Naive B cell (primary cell): Measurements from ENCODE around the gene SULT4A1. TPM values are rescaled to one million over a fixed set of nuclear protein-coding genes. Genes with fewer than 3 reads are reported as not detected.
"Not testable (repeated sequence)": the region's sequence is repeated elsewhere in the genome, so short reads cannot be mapped to it uniquely, and the experiment has no call there.

ENCODE experiments used
- ATAC-seq, 2 donors: fragments of 150-1000 bp; cut with Tn5 transposase; 2 replicates each; pipeline ENCODE4 v1.10.0; 2021; ENCODE audit warnings: low read depth in 2 of 2, mild to moderate bottlenecking in 2 of 2, moderate library complexity in 2 of 2
- DNase-seq: peaks from one replicate; pipeline ENCODE4 v3.0.0; 2022
- H3K27ac Mint-ChIP-seq, 6 donors: one replicate each; pipeline ENCODE4 v1.8.0; 2020 to 2022; ENCODE audit warnings: mild to moderate bottlenecking in 6 of 6, mixed read lengths in 6 of 6, moderate library complexity in 5 of 6, inconsistent platforms in 2 of 6
- H3K27me3 Mint-ChIP-seq, 3 donors: one replicate each; pipeline ENCODE4 v1.8.0; 2021 to 2022; ENCODE audit warnings: mixed read lengths in 3 of 3, mild to moderate bottlenecking in 1 of 3
- H3K36me3 Mint-ChIP-seq, 2 donors: one replicate each; pipeline ENCODE4 v1.8.0; 2020 to 2022; ENCODE audit warnings: mixed read lengths in 2 of 2, inconsistent platforms in 1 of 2, mild to moderate bottlenecking in 1 of 2
- H3K4me1 Mint-ChIP-seq, 3 donors: one replicate each; pipeline ENCODE4 v1.8.0; 2020 to 2022; ENCODE audit warnings: mixed read lengths in 3 of 3, inconsistent platforms in 1 of 3, mild to moderate bottlenecking in 1 of 3, moderate library complexity in 1 of 3
- H3K4me3 Mint-ChIP-seq, 8 donors: one replicate each; pipeline ENCODE4 v1.8.0; 2020 to 2022; ENCODE audit warnings: mild to moderate bottlenecking in 8 of 8, mixed read lengths in 8 of 8, moderate library complexity in 8 of 8, inconsistent platforms in 2 of 8
- H3K9me3 Mint-ChIP-seq, 7 donors: one replicate each; pipeline ENCODE4 v1.8.0; 2020 to 2022; ENCODE audit warnings: mixed read lengths in 7 of 7, mild to moderate bottlenecking in 5 of 7, inconsistent platforms in 2 of 7, moderate library complexity in 1 of 7
- polyA plus RNA-seq, 6 donors: library from polyadenylated mRNA; unstranded; fragments of 300-500 nt; fragmentation: Illumina TruSeq; gene quantifications; one replicate each; pipeline ENCODE4 v1.2.3, GENCODE V29; 2021; ENCODE audit warnings: low read depth in 6 of 6

The SULT4A1 gene
- polyA plus RNA-seq, 6 donors from 2014 or later, result not detected

- ATAC-seq (no peak), DNase-seq (no peak)
- peak overlapping the region in 1 of 6 donors; percentile 33 for H3K27ac Mint-ChIP-seq
- H3K27me3 Mint-ChIP-seq, result peaks cover 14 to 57% (median 49%) of the 10 kb centered on the region in 3 donors
- H3K9me3 Mint-ChIP-seq, result peaks cover 0 to 6% (median 3%) of the 10 kb centered on the region in 7 donors
- H3K36me3 Mint-ChIP-seq, result no peaks in the 10 kb centered on the region
- peaks cover 4 to 6% (median 5%) of the 10 kb centered on the region in 3 donors for H3K4me1 Mint-ChIP-seq
- H3K4me3 Mint-ChIP-seq, result no peak overlapping the region
Observed at GRCh38 chr22:43883719-43884415, 21.6 kb upstream of the SULT4A1 start.

GRCh38 chr22:43883012-43883661 lies 20.8 kb upstream of the SULT4A1 start:
- Mint-ChIP-seq H3K36me3 (no peaks in the 10 kb centered on the region), H3K27ac (no peak overlapping the region), H3K4me1 (peaks cover 4 to 6% (median 5%) of the 10 kb centered on the region in 3 donors), H3K9me3 (peaks cover 0 to 6% (median 2%) of the 10 kb centered on the region in 7 donors), H3K27me3 (peaks cover 18 to 57% (median 48%) of the 10 kb centered on the region in 3 donors), H3K4me3 (no peak overlapping the region)
- ATAC-seq, result peak; percentile 41 to 47
- DNase-seq, result peak; percentile 29

- H3K9me3 Mint-ChIP-seq, result peaks cover 0 to 6% (median 0%) of the 10 kb centered on the region in 7 donors
- H3K36me3 Mint-ChIP-seq, result no peaks in the 10 kb centered on the region
- H3K4me1 Mint-ChIP-seq, result peaks cover 4 to 6% (median 5%) of the 10 kb centered on the region in 3 donors
- peak overlapping the region in 1 of 6 donors; percentile 12 for H3K27ac Mint-ChIP-seq
- ATAC-seq, result no peak
- no peak for DNase-seq
- H3K27me3 Mint-ChIP-seq, result peaks cover 19 to 52% (median 46%) of the 10 kb centered on the region in 3 donors
- peak overlapping the region in 1 of 8 donors; percentile 15 for H3K4me3 Mint-ChIP-seq
Observed at GRCh38 chr22:43882122-43882767, 19.9 kb upstream of the SULT4A1 start.

- DNase-seq (no peak), ATAC-seq (no peak)
- Mint-ChIP-seq H3K4me1 (peaks cover 4 to 6% (median 5%) of the 10 kb centered on the region in 3 donors), H3K27ac (no peak overlapping the region), H3K36me3 (no peaks in the 10 kb centered on the region), H3K4me3 (no peak overlapping the region), H3K27me3 (peaks cover 25 to 52% (median 43%) of the 10 kb centered on the region in 3 donors), H3K9me3 (peaks cover 0 to 6% (median 0%) of the 10 kb centered on the region in 7 donors)
Observed at GRCh38 chr22:43881091-43882061, 19.1 kb upstream of the SULT4A1 start.

- no peak for ATAC-seq
- Mint-ChIP-seq H3K36me3 (no peaks in the 10 kb centered on the region), H3K4me3 (no peak overlapping the region), H3K4me1 (peaks cover 3 to 4% (median 4%) of the 10 kb centered on the region in 3 donors), H3K9me3 (peaks cover 0 to 4% (median 0%) of the 10 kb centered on the region in 7 donors), H3K27ac (no peak overlapping the region), H3K27me3 (peaks cover 28 to 52% (median 44%) of the 10 kb centered on the region in 3 donors)
- DNase-seq, result no peak
Observed at GRCh38 chr22:43880541-43880991, 18.3 kb upstream of the SULT4A1 start.

GRCh38 chr22:43879901-43880540 lies 17.7 kb upstream of the SULT4A1 start:
- DNase-seq (no peak), ATAC-seq (no peak)
- H3K4me3 Mint-ChIP-seq, result no peak overlapping the region
- H3K36me3 Mint-ChIP-seq, result no peaks in the 10 kb centered on the region
- H3K4me1 Mint-ChIP-seq, result peaks cover 0 to 2% (median 0%) of the 10 kb centered on the region in 3 donors
- H3K27me3 Mint-ChIP-seq, result peaks cover 27 to 52% (median 45%) of the 10 kb centered on the region in 3 donors
- no peak overlapping the region for H3K27ac Mint-ChIP-seq
- peaks cover 0 to 5% (median 0%) of the 10 kb centered on the region in 7 donors for H3K9me3 Mint-ChIP-seq

GRCh38 chr22:43878831-43879550 lies 16.7 kb upstream of the SULT4A1 start:
- peaks cover 0 to 2% (median 0%) of the 10 kb centered on the region in 3 donors for H3K4me1 Mint-ChIP-seq
- no peak for ATAC-seq

GRCh38 chr22:43878079-43878795 lies 15.9 kb upstream of the SULT4A1 start:
- Mint-ChIP-seq H3K4me1 (peaks cover 0 to 2% (median 0%) of the 10 kb centered on the region in 3 donors), H3K27ac (peak overlapping the region in 1 of 6 donors; percentile 12), H3K27me3 (peaks cover 40 to 66% (median 63%) of the 10 kb centered on the region in 3 donors), H3K4me3 (peak overlapping the region in 1 of 8 donors; percentile 25), H3K9me3 (peaks cover 0 to 6% (median 0%) of the 10 kb centered on the region in 7 donors), H3K36me3 (no peaks in the 10 kb centered on the region)
- no peak for DNase-seq
- no peak for ATAC-seq

More at GRCh38 chr22:43878831-43879550, 16.7 kb upstream of the SULT4A1 start:
- Mint-ChIP-seq H3K27ac (peak overlapping the region in 1 of 6 donors; percentile 15), H3K4me3 (no peak overlapping the region), H3K9me3 (peaks cover 0 to 6% (median 0%) of the 10 kb centered on the region in 7 donors), H3K36me3 (no peaks in the 10 kb centered on the region), H3K27me3 (peaks cover 33 to 60% (median 55%) of the 10 kb centered on the region in 3 donors)
- no peak for DNase-seq

- H3K9me3 Mint-ChIP-seq, result peaks cover 0 to 8% (median 3%) of the 10 kb centered on the region in 7 donors
- H3K36me3 Mint-ChIP-seq, result no peaks in the 10 kb centered on the region
- no peak overlapping the region for H3K27ac Mint-ChIP-seq
- ATAC-seq (no peak), DNase-seq (no peak)
- H3K4me3 Mint-ChIP-seq, result no peak overlapping the region
- H3K27me3 Mint-ChIP-seq, result peaks cover 41 to 66% (median 60%) of the 10 kb centered on the region in 3 donors
- H3K4me1 Mint-ChIP-seq, result no peaks in the 10 kb centered on the region
Observed at GRCh38 chr22:43876866-43877509, 14.7 kb upstream of the SULT4A1 start.

GRCh38 chr22:43869799-43870198 lies 7.5 kb upstream of the SULT4A1 start:
- ATAC-seq (no peak), DNase-seq (no peak)
- H3K27ac Mint-ChIP-seq, result no peak overlapping the region
- H3K9me3 Mint-ChIP-seq, result peaks cover 0 to 38% (median 14%) of the 10 kb centered on the region in 7 donors
- no peak overlapping the region for H3K4me3 Mint-ChIP-seq
- H3K27me3 Mint-ChIP-seq, result peaks cover 33 to 46% (median 44%) of the 10 kb centered on the region in 3 donors
- no peaks in the 10 kb centered on the region for H3K36me3 Mint-ChIP-seq
- no peaks in the 10 kb centered on the region for H3K4me1 Mint-ChIP-seq

GRCh38 chr22:43869001-43869400 lies 6.7 kb upstream of the SULT4A1 start:
- Mint-ChIP-seq H3K9me3 (peaks cover 0 to 38% (median 13%) of the 10 kb centered on the region in 7 donors), H3K27me3 (peaks cover 33 to 46% (median 46%) of the 10 kb centered on the region in 3 donors)
- not testable (repeated sequence) for ATAC-seq, H3K4me3 Mint-ChIP-seq, H3K4me1 Mint-ChIP-seq, H3K27ac Mint-ChIP-seq, DNase-seq, H3K36me3 Mint-ChIP-seq
